HepG2 (cell line): ENCODE data around the gene IGFBP5. TPM values are rescaled to one million over a fixed set of nuclear protein-coding genes. Genes with fewer than 3 reads are reported as not detected.

ENCODE experiments used
- ATAC-seq: fragments of 200-7000 bp; cut with Tn5 transposase; 3 replicates; pipeline ENCODE4 v1.9.1; 2020; ENCODE audit warnings: mild to moderate bottlenecking, moderate library complexity
- BruUV-seq: library from RNA; stranded (reverse); fragments of 400-500 nt; replicated peaks from 2 replicates; lab custom pipeline; 2021; lab: Mats Ljungman, UMichigan
- CTCF ChIA-PET: fragments of 300-600 bp; formaldehyde crosslinking; extraction: SDS; loops from one replicate; lab custom pipeline; 2021; ENCODE audit warnings: low total read pairs, inconsistent platforms, low intra/inter-chr PET ratio; lab: Yijun Ruan, JAX
- POLR2A ChIA-PET: fragments of 350-600 bp; sonication (Branson Sonifier 250); formaldehyde crosslinking; loops from one replicate; lab custom pipeline; 2020; ENCODE audit warnings: antibody characterized with exemption, inconsistent platforms; lab: Yijun Ruan, JAX
- DNase-seq: peaks from one replicate; pipeline ENCODE4 v3.0.0-alpha.2; 2015; ENCODE audit warnings: low spot score
- FAIRE-seq: peaks from 3 replicates; lab custom pipeline; 2011; peaks lifted over from hg19 to GRCh38; lab: Jason Lieb, UNC
- H2AFZ ChIP-seq: one replicate; pipeline ENCODE4 v1.6.1; 2011; ENCODE audit warnings: low read length, inconsistent platforms
- H3K27ac ChIP-seq: fragments of 300-600 bp; 3 replicates; pipeline ENCODE4 v1.8.0; 2011; ENCODE audit warnings: mixed run types, mild to moderate bottlenecking, mixed read lengths, low read length, inconsistent platforms; ENCODE audit not compliant: insufficient read depth; ENCODE audit errors: extremely low read length
- H3K27me3 ChIP-seq, 2 experiments: fragments of 200-600 bp in 1 of 2; 2 replicates in 1 of 2; 3 replicates in 1 of 2; pipeline versions ENCODE4 v1.6.0 to v1.8.0; 2011; ENCODE audit warnings: low read length in 2 of 2, mild to moderate bottlenecking in 2 of 2, moderate library complexity in 2 of 2, inconsistent platforms in 1 of 2; ENCODE audit not compliant: insufficient read depth in 2 of 2, control insufficient read depth in 1 of 2
- H3K36me3 ChIP-seq, 2 experiments: fragments of 200-600 bp in 1 of 2; replicated peaks in 1 of 2; 2 replicates in 1 of 2; 3 replicates in 1 of 2; pipeline versions ENCODE4 v1.5.1 to v1.8.0; 2011; ENCODE audit warnings: low read length in 2 of 2, inconsistent platforms in 1 of 2; ENCODE audit not compliant: insufficient read depth in 2 of 2, control insufficient read depth in 1 of 2
- H3K4me1 ChIP-seq: 2 replicates; pipeline ENCODE4 v1.5.1; 2012; ENCODE audit warnings: low read length, inconsistent platforms; ENCODE audit not compliant: insufficient read depth
- H3K4me2 ChIP-seq: 2 replicates; pipeline ENCODE4 v1.6.0; 2011; ENCODE audit warnings: low read depth, low read length, inconsistent platforms
- H3K4me3 ChIP-seq, 3 experiments: fragments of 200-600 bp in 1 of 3; sonication (generic), shearing (Covaris generic) in 1 of 3; replicated peaks in 1 of 3; 2 replicates each; pipeline ENCODE4 v1.5.1; 2011 to 2016; ENCODE audit warnings: low read length in 3 of 3, inconsistent platforms in 2 of 3, low read depth in 2 of 3, mild to moderate bottlenecking in 2 of 3, control low read depth in 1 of 3, mixed read lengths in 1 of 3; ENCODE audit not compliant: insufficient read depth in 1 of 3
- H3K79me2 ChIP-seq: one replicate; pipeline ENCODE4 v1.6.1; 2011; ENCODE audit warnings: low read length, inconsistent platforms; ENCODE audit not compliant: insufficient read depth
- H3K9ac ChIP-seq: 2 replicates; pipeline ENCODE4 v1.6.0; 2011; ENCODE audit warnings: mild to moderate bottlenecking, low read depth, low read length, inconsistent platforms; ENCODE audit not compliant: insufficient read depth
- H3K9me3 ChIP-seq: 2 replicates; pipeline ENCODE4 v1.5.1; 2012; ENCODE audit warnings: mild to moderate bottlenecking, low read length
- H4K20me1 ChIP-seq: 2 replicates; pipeline ENCODE4 v1.6.0; 2011; ENCODE audit warnings: inconsistent platforms, mild to moderate bottlenecking, low read length, moderate library complexity; ENCODE audit not compliant: insufficient read depth
- ADNP ChIP-seq: sonication (generic); formaldehyde crosslinking; IDR thresholded peaks from 2 replicates; pipeline ENCODE4 v1.4.0; 2020; ENCODE audit warnings: missing genetic modification reagents
- ATF3 ChIP-seq: sonication (generic); formaldehyde crosslinking; IDR thresholded peaks from 2 replicates; pipeline ENCODE4 v1.4.0; 2020; ENCODE audit warnings: missing genetic modification reagents
- BCL6 ChIP-seq: IDR thresholded peaks from 2 replicates; pipeline ENCODE4 v1.6.1; 2016; ENCODE audit warnings: missing genetic modification reagents, missing compliant biosample characterization
- CBX2 ChIP-seq, 2 experiments: fragments of 200-600 bp in 1 of 2; sonication (generic); formaldehyde crosslinking in 1 of 2; IDR thresholded peaks; 2 replicates each; pipeline versions ENCODE4 v1.7.0 to v1.8.1; 2018 to 2022; ENCODE audit warnings: low read depth in 2 of 2, low read length in 1 of 2, mild to moderate bottlenecking in 1 of 2, missing genetic modification reagents in 1 of 2
- DR1 ChIP-seq: sonication (generic); formaldehyde crosslinking; IDR thresholded peaks from 2 replicates; pipeline ENCODE4 v1.8.0; 2021; ENCODE audit warnings: mild to moderate bottlenecking, missing genetic modification reagents, inconsistent platforms
- EEA1 ChIP-seq: sonication (generic); formaldehyde crosslinking; IDR thresholded peaks from 2 replicates; pipeline ENCODE4 v1.5.1; 2020; ENCODE audit warnings: mild to moderate bottlenecking, missing genetic modification reagents, borderline replicate concordance
- HNRNPK ChIP-seq: fragments of 200-400 bp; formaldehyde crosslinking; IDR thresholded peaks from 2 replicates; pipeline ENCODE4 v1.6.1; 2018; ENCODE audit warnings: low read length, low read depth, moderate library complexity, mild to moderate bottlenecking; ENCODE audit not compliant: poor library complexity, severe bottlenecking
- MTF2 ChIP-seq: sonication (generic); formaldehyde crosslinking; IDR thresholded peaks from 2 replicates; pipeline ENCODE4 v1.5.0; 2020; ENCODE audit warnings: missing genetic modification reagents, borderline replicate concordance
- RFX5 ChIP-seq: IDR thresholded peaks from 2 replicates; pipeline ENCODE4 v1.6.1; 2011; ENCODE audit warnings: low read depth, low read length, improper control_type of control experiment
- SNAI1 ChIP-seq: sonication (generic); formaldehyde crosslinking; IDR thresholded peaks from 2 replicates; pipeline ENCODE4 v1.5.0; 2020; ENCODE audit warnings: mild to moderate bottlenecking, missing genetic modification reagents, borderline replicate concordance
- THYN1 ChIP-seq: sonication (generic); formaldehyde crosslinking; IDR thresholded peaks from 2 replicates; pipeline ENCODE4 v1.8.1; 2023; ENCODE audit warnings: low read depth, mild to moderate bottlenecking, moderate library complexity, missing genetic modification reagents, borderline replicate concordance
- ZFP37 ChIP-seq: sonication (generic); formaldehyde crosslinking; IDR thresholded peaks from 2 replicates; pipeline ENCODE4 v1.4.0; 2020; ENCODE audit warnings: missing genetic modification reagents, borderline replicate concordance
- ZNF530 ChIP-seq: sonication (generic); formaldehyde crosslinking; IDR thresholded peaks from 2 replicates; pipeline ENCODE4 v1.5.0; 2020; ENCODE audit warnings: low read depth, mild to moderate bottlenecking, missing genetic modification reagents
- ZNF607 ChIP-seq: sonication (generic); formaldehyde crosslinking; IDR thresholded peaks from 2 replicates; pipeline ENCODE4 v1.5.1; 2020; ENCODE audit warnings: missing genetic modification reagents, mild to moderate bottlenecking, borderline replicate concordance
- WGBS: methylation state at CpG from one replicate; pipeline ENCODE4 v1.1.6; 2017; ENCODE audit warnings: low lambda C conversion rate; 5-methylcytosine and 5-hydroxymethylcytosine counted together
- in situ Hi-C: cut with HindIII; loops from 2 replicates; pipeline ENCODE4 v1.10.0; 2017; ENCODE audit warnings: low pct_unique_long_range_greater_than_20kb; ENCODE audit not compliant: extremely low pct_ligation_motif_present
- intact Hi-C: fragments of 100-400 bp; cut with micrococcal nuclease; formaldehyde crosslinking; loops from one replicate; pipeline ENCODE4 v1.10.0; 2022; ENCODE audit not compliant: unreplicated experiment
- polyA plus RNA-seq, 8 experiments: library from polyadenylated mRNA; depleted of rRNA in 3 of 8; stranded (reverse) in 7 of 8; unstranded in 1 of 8; fragments of >200 nt; fragmentation: Illumina TruSeq in 4 of 8; extraction: Trizol in 4 of 8; gene quantifications; 2 replicates each; pipeline versions ENCODE4 v1.2.1 to v1.2.3, GENCODE V29; 2011 to 2016; ENCODE audit warnings: low read depth in 4 of 8, missing spikeins in 1 of 8, mixed read lengths in 1 of 8; ENCODE audit not compliant: insufficient read depth in 1 of 8
- total RNA-seq, 5 experiments: library from RNA; depleted of rRNA; stranded (reverse); fragments of >200 nt; fragmentation: Illumina TruSeq; extraction: Trizol; gene quantifications; 2 replicates each; pipeline ENCODE4 v1.2.3, GENCODE V29; 2016; ENCODE audit warnings: low read depth in 1 of 5
- TF ChIP-seq, protein P1 (sequence below): IDR thresholded peaks from 2 replicates; pipeline ENCODE4 v1.6.1; 2018; ENCODE audit warnings: missing genetic modification reagents, mild to moderate bottlenecking, missing compliant biosample characterization
- TF ChIP-seq, protein P2 (sequence below): sonication (generic); formaldehyde crosslinking; IDR thresholded peaks from 2 replicates; pipeline ENCODE4 v1.4.0; 2020; ENCODE audit warnings: mild to moderate bottlenecking, missing genetic modification reagents

IGFBP5 gene
- total and polyA plus RNA-seq, 2 of the 13 experiments (the other 11 are each of a cell fraction or from before 2014, with no cell fraction given), result 0.15 TPM; not detected in 1

- ChIA-PET CTCF (no interaction called here), POLR2A (no interaction called here)
- BruUV-seq, result no TSS peak
- H3K4me3 ChIP-seq, result no peak overlapping the region
- no peak overlapping the region for H2AFZ ChIP-seq
- ATAC-seq, result no peak
- H3K27me3 ChIP-seq, result no peaks in the 10 kb centered on the region
- DNase-seq, result no peak
- H4K20me1 ChIP-seq, result no peaks in the 10 kb centered on the region
- H3K9ac ChIP-seq, result no peak overlapping the region
- intact Hi-C loops, result no loop called here
- no peak overlapping the region for H3K27ac ChIP-seq
- H3K4me1 ChIP-seq, result peaks cover 21% of the 10 kb centered on the region
- no peaks in the 10 kb centered on the region for H3K9me3 ChIP-seq
- no peak overlapping the region for H3K4me2 ChIP-seq
- in situ Hi-C loops, result no loop called here
- no peak for FAIRE-seq
- WGBS, result 3% methylated on average over 1 of the region's 1 CpG
- TF ChIP-seq ADNP, result no peak
- no peak for TF ChIP-seq RFX5
- no peak for TF ChIP-seq HNRNPK
- no peak for TF ChIP-seq CBX2 (IDR thresholded peaks at IDR 0.05; ENCODE audit: low read depth, low read length)
- no peak for TF ChIP-seq CBX2 (CRISPR knock-in tag; IDR thresholded peaks at IDR 0.05; ENCODE audit: low read depth)
- no peak for TF ChIP-seq SNAI1 (CRISPR knock-in tag)
- TF ChIP-seq, protein P1, sequence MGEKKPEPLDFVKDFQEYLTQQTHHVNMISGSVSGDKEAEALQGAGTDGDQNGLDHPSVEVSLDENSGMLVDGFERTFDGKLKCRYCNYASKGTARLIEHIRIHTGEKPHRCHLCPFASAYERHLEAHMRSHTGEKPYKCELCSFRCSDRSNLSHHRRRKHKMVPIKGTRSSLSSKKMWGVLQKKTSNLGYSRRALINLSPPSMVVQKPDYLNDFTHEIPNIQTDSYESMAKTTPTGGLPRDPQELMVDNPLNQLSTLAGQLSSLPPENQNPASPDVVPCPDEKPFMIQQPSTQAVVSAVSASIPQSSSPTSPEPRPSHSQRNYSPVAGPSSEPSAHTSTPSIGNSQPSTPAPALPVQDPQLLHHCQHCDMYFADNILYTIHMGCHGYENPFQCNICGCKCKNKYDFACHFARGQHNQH (CRISPR knock-in tag), result no peak
- TF ChIP-seq THYN1 (CRISPR knock-in tag), result no peak
- no peak for TF ChIP-seq MTF2 (CRISPR knock-in tag)
- no peak for TF ChIP-seq ZNF530
- TF ChIP-seq, protein P2, sequence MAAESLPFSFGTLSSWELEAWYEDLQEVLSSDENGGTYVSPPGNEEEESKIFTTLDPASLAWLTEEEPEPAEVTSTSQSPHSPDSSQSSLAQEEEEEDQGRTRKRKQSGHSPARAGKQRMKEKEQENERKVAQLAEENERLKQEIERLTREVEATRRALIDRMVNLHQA, result no peak
- no peak for TF ChIP-seq EEA1 (CRISPR knock-in tag)
- TF ChIP-seq DR1, result no peak
- no peak for TF ChIP-seq ATF3 (CRISPR knock-in tag)
- no peak for TF ChIP-seq ZNF607
- TF ChIP-seq BCL6, result no peak
- TF ChIP-seq ZFP37 (CRISPR knock-in tag), result no peak
- no peaks in the 10 kb centered on the region for H3K36me3 ChIP-seq
- no peaks in the 10 kb centered on the region for H3K79me2 ChIP-seq
Observed at GRCh38 chr2:216743781-216744180, 48.4 kb upstream of the IGFBP5 start.
